ENCODE data around the gene CCDC88C. TPM values are rescaled to one million over a fixed set of nuclear protein-coding genes. Genes with fewer than 3 reads are reported as not detected.
"Not testable (repeated sequence)": the region's sequence is repeated elsewhere in the genome, so short reads cannot be mapped to it uniquely, and the experiment has no call there.

The CCDC88C gene
- total RNA-seq, 1 experiment from 2014 or later, result 29.8 TPM

GRCh38 chr14:91410771-91411536, 6.7 kb downstream of the CCDC88C start:
- H3K36me3 ChIP-seq (ENCODE audit: control insufficient read depth, insufficient read depth, low read length), result peaks cover 5% of the 10 kb centered on the region; the same call in 1 of the 2 replicates
- H3K27me3 ChIP-seq (replicated peaks; ENCODE audit: control insufficient read depth, insufficient read depth, low read length), result no peaks in the 10 kb centered on the region
- ChIA-PET POLR2A (no interaction called here), CTCF (no interaction called here)
- TF ChIP-seq CTCF (IDR thresholded peaks at IDR 0.05; ENCODE audit: insufficient read depth in 1 of 2, low read depth in 1 of 2, low read length in 1 of 2, severe bottlenecking in 1 of 2, unreplicated experiment in 1 of 2), result no peak
- Mint-ChIP-seq H3K4me3 (ENCODE audit: unreplicated experiment) (no peak overlapping the region), H3K27me3 (ENCODE audit: insufficient read depth, unreplicated experiment) (no peaks in the 10 kb centered on the region), H3K9me3 (ENCODE audit: unreplicated experiment) (no peaks in the 10 kb centered on the region), H3K27ac (ENCODE audit: unreplicated experiment) (no peak overlapping the region), H3K36me3 (ENCODE audit: insufficient read depth, unreplicated experiment) (peaks cover 16% of the 10 kb centered on the region), H3K4me1 (ENCODE audit: low read depth, unreplicated experiment) (peaks cover 16% of the 10 kb centered on the region)
- DNase-seq, result no peak
- no TSS peak for BruUV-seq (replicated peaks)
- H3K4me3 ChIP-seq (ENCODE audit: low read depth, low read length), result no peak overlapping the region
- H3K9me3 ChIP-seq, result no peaks in the 10 kb centered on the region
- intact Hi-C loops (cut with micrococcal nuclease; ENCODE audit: unreplicated experiment), result no loop called here
- peaks cover 26% of the 10 kb centered on the region for H3K4me1 ChIP-seq

GRCh38 chr14:91409928-91410718, 7.5 kb downstream of the CCDC88C start:
- POLR2A ChIA-PET, result no interaction called here
- Histone ChIP-seq H3K36me3 (ENCODE audit: control insufficient read depth, insufficient read depth, low read length) (peaks cover 2% of the 10 kb centered on the region; the same call in 1 of the 2 replicates), H3K9me3 (no peaks in the 10 kb centered on the region), H3K27me3 (replicated peaks; ENCODE audit: control insufficient read depth, insufficient read depth, low read length) (no peaks in the 10 kb centered on the region), H3K4me3 (ENCODE audit: low read depth, low read length) (no peak overlapping the region), H3K4me1 (peaks cover 23% of the 10 kb centered on the region)
- Mint-ChIP-seq H3K27ac (ENCODE audit: unreplicated experiment) (no peak overlapping the region), H3K4me1 (ENCODE audit: low read depth, unreplicated experiment) (peaks cover 16% of the 10 kb centered on the region), H3K4me3 (ENCODE audit: unreplicated experiment) (no peak overlapping the region), H3K27me3 (ENCODE audit: insufficient read depth, unreplicated experiment) (no peaks in the 10 kb centered on the region), H3K36me3 (ENCODE audit: insufficient read depth, unreplicated experiment) (peaks cover 16% of the 10 kb centered on the region), H3K9me3 (ENCODE audit: unreplicated experiment) (no peaks in the 10 kb centered on the region)
- intact Hi-C loops (cut with micrococcal nuclease; ENCODE audit: unreplicated experiment), result no loop called here
- BruUV-seq (replicated peaks), result no TSS peak
- CTCF ChIA-PET, result no interaction called here
- TF ChIP-seq CTCF (IDR thresholded peaks at IDR 0.05; ENCODE audit: insufficient read depth in 1 of 2, low read depth in 1 of 2, low read length in 1 of 2, severe bottlenecking in 1 of 2, unreplicated experiment in 1 of 2), result no peak
- DNase-seq, result no peak

- peaks cover 15% of the 10 kb centered on the region for H3K4me1 ChIP-seq
- H3K9me3 Mint-ChIP-seq (ENCODE audit: unreplicated experiment); H3K4me1 Mint-ChIP-seq (ENCODE audit: low read depth, unreplicated experiment); H3K4me3 ChIP-seq (ENCODE audit: low read depth, low read length); H3K4me3 Mint-ChIP-seq (ENCODE audit: unreplicated experiment); H3K36me3 ChIP-seq (ENCODE audit: control insufficient read depth, insufficient read depth, low read length); H3K27ac Mint-ChIP-seq (ENCODE audit: unreplicated experiment); H3K27me3 ChIP-seq (replicated peaks; ENCODE audit: control insufficient read depth, insufficient read depth, low read length); CTCF ChIA-PET; DNase-seq; H3K9me3 ChIP-seq; H3K36me3 Mint-ChIP-seq (ENCODE audit: insufficient read depth, unreplicated experiment); BruUV-seq (replicated peaks); H3K27me3 Mint-ChIP-seq (ENCODE audit: insufficient read depth, unreplicated experiment); intact Hi-C loops (cut with micrococcal nuclease; ENCODE audit: unreplicated experiment): not testable (repeated sequence)
- POLR2A ChIA-PET, result interaction anchor here (0.9 kb wide), 1 partner anchor 9 kb away, joined by 4 read pairs; no protein-coding TSS in a partner anchor
These were observed 8.4 kb downstream of the CCDC88C start for GRCh38 chr14:91409240-91409639.
